ENCODE measurements around the gene SLC26A3.
A peak's percentile ranks its signal among the peaks of the same experiment; 100 is the strongest.

Gene SLC26A3

GRCh38 chr7:107751113-107751512 lies 51.9 kb downstream of the SLC26A3 start:
- Histone ChIP-seq H3K36me3 (ENCODE audit: insufficient read depth, low read length) (peaks cover 83% of the 10 kb centered on the region), H3K27me3 (ENCODE audit: insufficient read depth, low read length, poor library complexity) (no peaks in the 10 kb centered on the region), H3K79me2 (ENCODE audit: insufficient read depth, low read length) (peaks cover 62% of the 10 kb centered on the region), H3K4me1 (ENCODE audit: insufficient read depth, low read length) (peaks cover 15% of the 10 kb centered on the region), H3K4me2 (ENCODE audit: insufficient read depth, low read length) (no peak overlapping the region), H4K20me1 (ENCODE audit: insufficient read depth, low read length) (peaks cover 43% of the 10 kb centered on the region; the same call in 1 of the 2 replicates), H3K9me3 (ENCODE audit: insufficient read depth, low read length, severe bottlenecking) (no peaks in the 10 kb centered on the region), H3K4me3 (ENCODE audit: low read depth in 1 of 2, low read length in 2 of 2) (no peak overlapping the region), H3K27ac (ENCODE audit: low read length) (no peak overlapping the region), H3K9ac (ENCODE audit: low read depth, low read length) (no peak overlapping the region), H2AFZ (ENCODE audit: low read depth, low read length) (no peak overlapping the region)
- TF ChIP-seq EZH2 (IDR thresholded peaks at IDR 0.05; ENCODE audit: borderline replicate concordance, low read depth, low read length, severe bottlenecking) (no peak), CTCF (IDR thresholded peaks at IDR 0.05; ENCODE audit: borderline replicate concordance, extremely low read depth, low read length, poor library complexity, severe bottlenecking) (no peak)
- ATAC-seq (ENCODE audit: insufficient read depth, low read depth) (no peak), DNase-seq (no peak)

- ATAC-seq (ENCODE audit: insufficient read depth, low read depth) (no peak), DNase-seq (no peak)
- Histone ChIP-seq H3K27me3 (ENCODE audit: insufficient read depth, low read length, poor library complexity) (no peaks in the 10 kb centered on the region), H4K20me1 (ENCODE audit: insufficient read depth, low read length) (peaks cover 48% of the 10 kb centered on the region), H2AFZ (ENCODE audit: low read depth, low read length) (no peak overlapping the region), H3K4me1 (ENCODE audit: insufficient read depth, low read length) (peaks cover 44% of the 10 kb centered on the region), H3K4me3 (ENCODE audit: low read depth in 1 of 2, low read length in 2 of 2) (peak overlapping the region in 1 of 2 experiments; percentile 80; a peak in 1 of 4 replicates), H3K9ac (ENCODE audit: low read depth, low read length) (peak overlapping the region; percentile 93), H3K4me2 (ENCODE audit: insufficient read depth, low read length) (peak overlapping the region; percentile 80), H3K79me2 (ENCODE audit: insufficient read depth, low read length) (peaks cover 71% of the 10 kb centered on the region), H3K27ac (ENCODE audit: low read length) (no peak overlapping the region; the same call in 1 of the 2 replicates), H3K36me3 (ENCODE audit: insufficient read depth, low read length) (peaks cover 46% of the 10 kb centered on the region), H3K9me3 (ENCODE audit: insufficient read depth, low read length, severe bottlenecking) (no peaks in the 10 kb centered on the region)
- TF ChIP-seq CTCF (IDR thresholded peaks at IDR 0.05; ENCODE audit: borderline replicate concordance, extremely low read depth, low read length, poor library complexity, severe bottlenecking), result no peak
Measured at GRCh38 chr7:107746006-107746405, 57.0 kb downstream of the SLC26A3 start.

- Histone ChIP-seq H3K36me3 (ENCODE audit: insufficient read depth, low read length) (peaks cover 31% of the 10 kb centered on the region), H3K27me3 (ENCODE audit: insufficient read depth, low read length, poor library complexity) (no peaks in the 10 kb centered on the region), H3K4me1 (ENCODE audit: insufficient read depth, low read length) (peaks cover 44% of the 10 kb centered on the region), H3K27ac (ENCODE audit: low read length) (peak overlapping the region; percentile 99), H3K9ac (ENCODE audit: low read depth, low read length) (peak overlapping the region; percentile 93), H2AFZ (ENCODE audit: low read depth, low read length) (peak overlapping the region; percentile 88), H3K4me2 (ENCODE audit: insufficient read depth, low read length) (peak overlapping the region; percentile 80), H3K4me3 (ENCODE audit: low read depth in 1 of 2, low read length in 2 of 2) (peak overlapping the region; percentile 80 to 84), H4K20me1 (ENCODE audit: insufficient read depth, low read length) (peaks cover 42% of the 10 kb centered on the region), H3K79me2 (ENCODE audit: insufficient read depth, low read length) (peaks cover 57% of the 10 kb centered on the region), H3K9me3 (ENCODE audit: insufficient read depth, low read length, severe bottlenecking) (no peaks in the 10 kb centered on the region)
- ATAC-seq (ENCODE audit: insufficient read depth, low read depth), result peak; percentile 46
- TF ChIP-seq EZH2 (IDR thresholded peaks at IDR 0.05; ENCODE audit: borderline replicate concordance, low read depth, low read length, severe bottlenecking) (no peak), CTCF (IDR thresholded peaks at IDR 0.05; ENCODE audit: borderline replicate concordance, extremely low read depth, low read length, poor library complexity, severe bottlenecking) (no peak)
- no peak for DNase-seq
Measured at GRCh38 chr7:107744345-107744750, 58.7 kb downstream of the SLC26A3 start.

Data from DND-41 (cell line).